HAP-1 (cell line): Measurements from ENCODE around the gene TFAM.

ENCODE experiments used
- DNase-seq, 2 experiments: peaks; one replicate each; pipeline ENCODE4 v3.0.0-alpha.2; 2016 to 2020; ENCODE audit warnings: low spot score in 2 of 2
- H3K27me3 ChIP-seq: fragments of 250-450 bp; sonication (Bioruptor Pico); 2 replicates; pipeline ENCODE4 v1.5.1; 2020; ENCODE audit warnings: low read depth, mild to moderate bottlenecking, moderate library complexity
- H3K36me3 ChIP-seq: fragments of 250-450 bp; sonication (Bioruptor Pico); replicated peaks from 2 replicates; pipeline ENCODE4 v1.5.1; 2020; ENCODE audit warnings: mild to moderate bottlenecking
- H3K4me1 ChIP-seq: fragments of 250-450 bp; sonication (Bioruptor Pico); 2 replicates; pipeline ENCODE4 v1.5.1; 2020; ENCODE audit warnings: mild to moderate bottlenecking
- H3K4me3 ChIP-seq: fragments of 250-450 bp; sonication (Bioruptor Pico); 2 replicates; pipeline ENCODE4 v1.5.1; 2020; ENCODE audit warnings: mild to moderate bottlenecking, moderate library complexity
- H3K9me3 ChIP-seq: fragments of 250-450 bp; sonication (Bioruptor Pico); 2 replicates; pipeline ENCODE4 v1.5.1; 2020; ENCODE audit warnings: mild to moderate bottlenecking, moderate library complexity
- in situ Hi-C: fragments of 300-500 bp; cut with MboI; formaldehyde crosslinking; loops from 3 replicates; pipeline ENCODE4 v1.14.3; 2020; ENCODE audit warnings: low sequenced_read_pairs, inconsistent platforms, mixed read lengths

TFAM gene

DNA sequence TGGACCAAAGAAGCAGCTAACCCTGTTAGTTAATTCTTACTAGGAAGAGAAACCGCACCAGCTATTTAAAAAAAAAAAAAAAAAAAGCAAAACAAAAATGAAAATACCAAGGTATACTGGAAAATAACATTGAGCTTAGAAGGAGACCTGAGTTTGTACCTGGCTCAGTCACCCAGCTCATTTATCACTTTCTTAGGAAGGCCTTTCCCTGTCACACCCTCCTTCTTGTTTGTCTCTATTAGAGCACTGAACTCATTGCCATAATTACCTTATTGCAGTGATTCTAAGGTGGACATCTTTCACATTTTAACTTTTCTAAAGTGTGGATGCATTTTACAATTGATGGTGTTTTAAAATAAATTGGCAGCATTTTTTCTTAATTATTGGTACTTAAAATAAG lies 26.3 kb upstream of the TFAM start:
- H3K4me3 ChIP-seq, result no peak overlapping the region
- no peak for DNase-seq
- in situ Hi-C loops, result no loop called here
- no peaks in the 10 kb centered on the region; the same call in 1 of the 2 replicates for H3K36me3 ChIP-seq
- H3K9me3 ChIP-seq, result no peaks in the 10 kb centered on the region
- peaks cover 39% of the 10 kb centered on the region for H3K4me1 ChIP-seq
- H3K27me3 ChIP-seq, result no peaks in the 10 kb centered on the region

DNA sequence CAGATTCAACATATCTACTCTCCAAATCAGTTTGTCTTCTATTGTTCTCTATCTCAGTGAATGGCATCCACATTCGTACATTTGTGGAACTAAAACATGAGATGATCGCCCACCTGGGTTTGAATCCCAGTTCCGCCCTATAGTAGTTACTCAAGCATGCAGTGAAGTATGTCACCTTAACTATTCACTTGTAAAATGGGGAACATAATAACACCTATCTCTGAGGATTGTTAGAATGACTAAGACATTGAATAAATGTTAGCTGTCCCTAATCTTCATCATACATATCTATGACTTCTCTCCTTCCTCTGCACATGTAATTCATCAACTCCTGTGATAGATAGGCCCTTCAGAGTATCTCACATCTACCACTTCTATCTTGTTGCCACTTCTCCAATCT lies 25.7 kb upstream of the TFAM start:
- H3K36me3 ChIP-seq, result peaks cover 2% of the 10 kb centered on the region
- no peaks in the 10 kb centered on the region for H3K27me3 ChIP-seq
- no peaks in the 10 kb centered on the region for H3K9me3 ChIP-seq
- in situ Hi-C loops, result no loop called here
- no peak for DNase-seq
- H3K4me3 ChIP-seq, result no peak overlapping the region
- peaks cover 38% of the 10 kb centered on the region for H3K4me1 ChIP-seq

DNA sequence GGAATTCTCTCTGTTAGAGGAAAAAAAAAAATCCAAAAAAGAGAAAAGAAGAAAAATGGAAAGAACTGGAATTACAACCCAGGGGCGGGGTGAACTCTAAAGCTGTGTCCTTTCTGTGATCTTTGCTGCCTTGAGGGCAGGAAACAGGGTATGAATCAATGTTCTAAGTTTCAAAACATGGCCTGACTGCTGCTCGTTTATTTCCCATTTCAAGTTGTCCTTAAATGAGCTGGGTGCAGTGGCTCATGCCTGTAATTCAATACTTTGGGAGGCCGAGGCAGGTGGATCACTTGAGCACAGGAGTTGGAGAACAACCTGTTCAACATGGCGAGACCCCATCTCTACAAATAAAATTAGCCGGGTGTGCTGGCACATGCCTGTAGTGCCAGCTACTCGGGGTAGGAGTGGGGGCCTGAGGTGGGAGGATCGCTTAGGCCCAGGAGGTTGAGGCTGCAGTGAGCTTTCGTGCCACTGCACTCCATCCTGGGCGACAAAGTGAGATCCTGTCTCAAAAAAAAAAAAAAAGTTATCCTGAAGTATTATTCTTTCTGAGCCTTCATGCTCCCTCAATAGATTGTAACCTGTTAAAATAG lies 24.7 kb upstream of the TFAM start:
- in situ Hi-C loops, result no loop called here
- Histone ChIP-seq H3K9me3 (no peaks in the 10 kb centered on the region), H3K36me3 (peaks cover 7% of the 10 kb centered on the region), H3K4me1 (peaks cover 30% of the 10 kb centered on the region), H3K27me3 (no peaks in the 10 kb centered on the region), H3K4me3 (no peak overlapping the region)
- DNase-seq, result no peak

DNA sequence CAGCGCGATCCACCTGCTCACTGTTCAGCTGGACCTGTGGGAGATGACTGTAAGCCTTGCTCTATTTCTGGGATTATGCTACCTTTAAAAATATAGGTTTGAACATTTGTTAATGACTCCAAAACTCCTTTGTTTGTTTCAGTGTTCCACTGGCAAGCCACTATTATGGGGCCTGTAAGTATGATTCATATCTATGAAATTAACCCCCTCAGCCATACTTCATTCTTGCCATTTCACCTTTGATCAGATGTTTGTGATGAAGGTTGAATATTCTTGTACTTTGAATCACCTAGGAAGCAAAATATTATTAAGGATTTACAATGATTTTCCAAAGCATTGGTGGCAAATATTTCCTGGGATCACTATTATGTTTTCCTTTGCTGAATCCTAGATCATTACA lies 23.9 kb upstream of the TFAM start:
- in situ Hi-C loops, result no loop called here
- Histone ChIP-seq H3K4me1 (peaks cover 23% of the 10 kb centered on the region), H3K27me3 (no peaks in the 10 kb centered on the region), H3K36me3 (peaks cover 7% of the 10 kb centered on the region), H3K9me3 (no peaks in the 10 kb centered on the region), H3K4me3 (no peak overlapping the region)
- no peak for DNase-seq

DNA sequence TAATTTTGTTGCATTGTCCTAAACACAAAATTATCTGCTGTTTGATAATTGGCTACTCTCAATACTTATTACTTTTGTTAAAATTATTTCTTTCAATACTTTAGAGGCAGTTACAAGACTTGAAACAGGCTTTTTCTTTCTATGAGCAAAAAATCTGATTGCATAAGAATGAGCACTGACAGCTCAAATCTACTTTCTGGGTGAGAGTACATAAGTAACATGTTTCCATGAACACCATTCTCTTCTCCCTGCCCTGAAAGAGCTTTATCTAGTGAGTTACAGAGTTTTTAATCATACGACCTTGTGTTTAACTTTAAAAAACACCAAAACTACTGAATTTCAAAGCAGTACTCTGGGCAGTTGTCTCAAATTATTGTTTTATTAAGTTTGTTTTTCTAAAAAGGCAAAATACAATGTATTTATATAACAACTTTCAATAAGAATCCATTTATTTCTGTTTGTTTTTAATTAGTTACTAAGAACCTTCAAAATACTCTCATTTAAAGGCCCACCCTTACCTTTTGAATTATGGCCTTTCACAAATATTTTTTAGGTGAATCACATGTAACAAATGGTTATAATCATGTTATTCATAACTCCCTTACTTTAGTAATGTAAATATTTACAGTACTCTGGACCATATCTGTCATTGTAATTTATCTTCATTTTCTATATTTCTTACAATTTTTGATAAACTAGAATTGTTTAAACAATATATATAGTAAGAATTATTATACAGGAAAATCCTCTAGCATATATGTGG lies 23.0 kb upstream of the TFAM start:
- in situ Hi-C loops, result no loop called here
- Histone ChIP-seq H3K4me3 (no peak overlapping the region), H3K9me3 (no peaks in the 10 kb centered on the region), H3K36me3 (peaks cover 7% of the 10 kb centered on the region), H3K27me3 (no peaks in the 10 kb centered on the region), H3K4me1 (peaks cover 18% of the 10 kb centered on the region)
- no peak for DNase-seq

DNA sequence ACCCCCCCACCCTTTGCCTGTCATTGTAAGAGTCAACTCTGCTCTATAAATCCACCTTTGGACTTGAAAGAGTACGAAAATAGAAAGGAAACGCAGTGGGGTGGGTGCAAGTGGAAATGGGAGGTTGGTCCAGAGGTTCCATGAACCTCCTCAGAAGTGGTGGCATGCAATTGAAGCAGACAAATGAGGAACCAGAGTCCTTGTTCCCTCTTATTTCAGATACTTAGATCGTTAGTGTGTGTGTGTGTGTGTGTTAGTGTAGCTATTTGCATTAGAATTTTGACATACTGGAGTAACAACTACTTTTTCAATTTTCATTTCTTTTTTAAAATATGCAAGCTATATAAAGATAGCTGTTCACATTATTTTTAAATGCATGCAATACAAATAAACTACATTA lies 18.1 kb upstream of the TFAM start:
- Histone ChIP-seq H3K36me3 (peaks cover 7% of the 10 kb centered on the region), H3K4me3 (no peak overlapping the region), H3K27me3 (no peaks in the 10 kb centered on the region), H3K9me3 (no peaks in the 10 kb centered on the region), H3K4me1 (peaks cover 4% of the 10 kb centered on the region)
- DNase-seq, result no peak
- in situ Hi-C loops, result no loop called here

DNA sequence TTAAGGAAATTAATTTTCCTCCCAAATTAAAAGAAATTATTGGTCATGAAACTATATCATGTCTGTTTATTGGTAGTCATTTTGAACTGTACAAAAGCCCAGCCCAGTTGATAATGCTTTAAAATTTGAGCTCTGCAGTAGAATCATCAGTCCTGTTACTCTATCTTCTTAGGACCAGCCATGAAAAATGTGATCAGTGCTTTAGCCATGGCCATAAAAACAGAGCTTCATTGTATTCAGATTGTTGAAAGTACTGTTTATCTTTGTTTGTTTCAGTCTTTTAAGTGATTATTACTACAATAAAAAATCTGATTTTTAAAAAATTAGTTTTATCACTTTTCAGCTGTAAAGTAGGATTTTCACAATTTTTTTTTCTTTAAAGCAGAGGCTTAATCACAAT lies 13.7 kb upstream of the TFAM start:
- no peaks in the 10 kb centered on the region; the same call in 1 of the 2 replicates for H3K36me3 ChIP-seq
- no peak for DNase-seq

DNA sequence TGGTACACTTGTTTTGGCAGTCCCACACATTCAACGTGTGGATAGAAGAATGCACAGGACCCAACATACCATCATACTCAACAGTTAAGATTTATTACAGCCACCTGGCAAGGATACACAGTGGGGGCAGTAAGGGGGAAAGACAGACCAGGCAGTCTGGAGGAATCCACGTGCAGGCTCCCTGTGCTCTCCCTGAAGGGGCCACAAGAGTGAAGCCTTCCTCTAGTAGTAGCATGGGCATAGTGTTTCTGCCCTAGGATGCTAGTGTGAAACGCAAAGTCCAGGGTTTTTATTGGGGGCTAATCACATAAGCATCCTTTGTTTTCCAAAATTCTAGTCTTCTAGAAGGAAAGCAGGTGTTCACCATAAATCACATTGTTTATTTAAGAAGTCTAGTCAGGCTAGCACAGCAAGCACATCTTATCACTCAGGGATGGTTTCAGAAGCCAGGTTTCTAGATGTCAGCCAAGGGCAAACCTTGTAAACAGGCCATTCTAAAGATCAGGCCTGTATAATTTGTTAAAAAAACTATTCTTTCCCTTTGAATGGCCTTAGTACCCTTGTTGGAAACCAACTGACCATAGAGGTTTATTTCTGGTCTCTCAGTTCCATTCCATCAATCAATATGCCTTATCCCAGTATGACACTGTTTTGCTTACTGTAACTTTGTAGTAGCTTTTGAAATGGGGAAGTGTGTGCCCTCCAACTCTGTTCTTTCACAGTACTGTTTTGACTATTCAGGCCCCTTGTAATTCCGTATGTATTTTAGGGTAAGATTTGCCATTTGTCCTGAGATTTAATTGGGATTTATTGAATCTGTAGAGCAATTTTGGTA lies 12.4 kb upstream of the TFAM start:
- no peaks in the 10 kb centered on the region for H3K9me3 ChIP-seq
- DNase-seq, result no peak
- in situ Hi-C loops, result no loop called here

More for the DNA sequence above, 13.7 kb upstream of the TFAM start:
- in situ Hi-C loops, result no loop called here
- no peaks in the 10 kb centered on the region for H3K9me3 ChIP-seq
- H3K27me3 ChIP-seq, result no peaks in the 10 kb centered on the region
- H3K4me1 ChIP-seq, result no peaks in the 10 kb centered on the region
- H3K4me3 ChIP-seq, result no peak overlapping the region

DNA sequence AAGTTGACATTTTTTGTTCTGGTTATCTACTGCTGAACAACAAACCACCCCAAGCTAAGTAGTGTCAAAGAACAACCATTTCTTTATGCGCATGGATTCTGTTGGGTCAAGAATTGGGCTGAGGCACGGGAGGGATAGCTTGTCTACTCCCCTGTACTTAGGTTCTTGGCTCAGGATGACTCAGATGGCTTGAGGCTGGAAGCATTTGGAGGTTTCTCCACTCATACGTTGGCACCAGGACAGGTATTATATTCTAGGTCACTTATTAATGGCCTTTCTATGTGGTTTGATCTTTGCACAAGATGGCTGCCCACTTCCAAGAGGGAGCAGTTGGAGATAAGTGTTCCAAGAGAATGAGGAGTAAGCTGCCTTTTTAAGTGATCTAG lies 11.8 kb upstream of the TFAM start:
- Histone ChIP-seq H3K36me3 (no peaks in the 10 kb centered on the region; the same call in 1 of the 2 replicates), H3K9me3 (no peaks in the 10 kb centered on the region), H3K4me3 (no peak overlapping the region), H3K4me1 (no peaks in the 10 kb centered on the region), H3K27me3 (no peaks in the 10 kb centered on the region)
- DNase-seq, result no peak
- in situ Hi-C loops, result no loop called here

More for the DNA sequence above, 12.4 kb upstream of the TFAM start:
- no peaks in the 10 kb centered on the region for H3K4me1 ChIP-seq
- no peak overlapping the region for H3K4me3 ChIP-seq
- no peaks in the 10 kb centered on the region for H3K27me3 ChIP-seq
- no peaks in the 10 kb centered on the region; the same call in 1 of the 2 replicates for H3K36me3 ChIP-seq

DNA sequence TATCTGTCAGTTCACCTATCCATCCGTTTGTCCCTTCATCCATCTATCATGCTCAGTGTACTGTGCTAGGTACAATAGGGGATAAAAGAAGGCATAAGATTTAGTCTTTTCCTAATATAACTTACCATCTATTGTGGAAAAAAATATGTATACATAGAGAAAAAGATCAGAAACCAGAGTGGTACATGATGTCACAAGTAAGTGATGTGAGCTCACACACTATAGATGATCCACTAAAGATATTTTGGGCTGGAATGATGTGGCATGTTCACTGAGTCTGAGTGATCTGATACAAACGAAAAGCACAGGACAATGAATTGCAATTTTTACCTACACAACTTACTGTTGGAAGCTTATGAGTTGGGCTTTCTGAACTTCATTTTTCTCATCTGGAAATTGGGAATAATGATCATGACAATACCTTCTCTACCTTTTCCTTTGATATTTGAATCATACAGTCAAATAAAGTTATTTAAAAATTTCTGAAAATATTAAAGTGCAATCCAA lies 2.7 kb upstream of the TFAM start:
- no peaks in the 10 kb centered on the region for H3K9me3 ChIP-seq
- no peak for DNase-seq
- peaks cover 12% of the 10 kb centered on the region for H3K4me1 ChIP-seq
- in situ Hi-C loops, result loop anchor here (10.0 kb wide), 1 partner anchor 78 kb away; no protein-coding TSS in a partner anchor
- no peaks in the 10 kb centered on the region for H3K27me3 ChIP-seq
- H3K4me3 ChIP-seq, result no peak overlapping the region
- peaks cover 13% of the 10 kb centered on the region for H3K36me3 ChIP-seq

DNA sequence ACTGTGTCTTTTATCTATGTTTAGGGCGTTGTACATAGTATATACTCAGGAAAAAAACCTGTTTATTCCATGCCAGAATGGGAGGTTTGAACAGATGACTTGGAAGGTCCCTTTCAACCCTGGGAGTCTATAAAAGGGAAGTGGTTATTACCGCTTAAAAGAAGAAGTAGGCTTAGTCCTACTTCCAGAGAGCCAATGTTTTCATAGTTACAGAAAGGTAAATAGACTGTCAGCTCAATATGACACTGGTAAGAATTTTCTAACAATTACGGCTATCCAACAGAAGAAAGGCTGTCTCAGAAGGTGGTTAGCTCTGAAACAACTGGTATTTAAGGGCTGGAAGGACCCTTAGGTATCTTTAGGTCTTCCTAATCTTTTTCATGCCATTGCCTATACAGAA lies 1.1 kb upstream of the TFAM start:
- Histone ChIP-seq H3K4me3 (no peak overlapping the region), H3K4me1 (peaks cover 12% of the 10 kb centered on the region), H3K9me3 (no peaks in the 10 kb centered on the region), H3K36me3 (peaks cover 28% of the 10 kb centered on the region), H3K27me3 (no peaks in the 10 kb centered on the region)
- in situ Hi-C loops, result loop anchor here (10.0 kb wide), 1 partner anchor 79 kb away; no protein-coding TSS in a partner anchor
- DNase-seq, result no peak

DNA sequence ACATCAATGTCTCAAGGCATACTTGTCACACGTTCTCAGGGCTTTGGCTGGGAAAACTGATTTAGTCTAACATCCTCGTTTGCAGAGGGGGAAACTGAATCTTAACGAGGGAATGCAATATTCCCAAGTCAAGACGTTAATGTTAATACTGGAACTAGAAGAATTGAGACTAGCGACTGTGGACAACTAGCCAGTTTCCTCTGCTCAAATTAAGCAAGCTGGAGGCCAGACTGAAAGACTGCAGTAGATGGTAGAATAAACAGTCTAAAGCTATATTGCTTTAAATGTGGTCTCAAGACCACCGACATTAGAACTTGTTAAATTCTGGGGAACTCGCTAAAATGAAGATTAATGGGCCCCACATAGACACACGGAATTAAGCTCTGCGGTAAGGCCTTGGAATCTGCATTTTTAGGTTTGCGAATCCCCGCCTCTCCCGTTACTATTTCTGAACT lies 639 bp upstream of the TFAM start:
- in situ Hi-C loops, result loop anchor here (10.0 kb wide), 1 partner anchor 80 kb away; no protein-coding TSS in a partner anchor
- Histone ChIP-seq H3K27me3 (no peaks in the 10 kb centered on the region), H3K9me3 (no peaks in the 10 kb centered on the region), H3K4me3 (peak overlapping the region; percentile 88), H3K36me3 (peaks cover 33% of the 10 kb centered on the region), H3K4me1 (peaks cover 12% of the 10 kb centered on the region)
- DNase-seq, result no peak

DNA sequence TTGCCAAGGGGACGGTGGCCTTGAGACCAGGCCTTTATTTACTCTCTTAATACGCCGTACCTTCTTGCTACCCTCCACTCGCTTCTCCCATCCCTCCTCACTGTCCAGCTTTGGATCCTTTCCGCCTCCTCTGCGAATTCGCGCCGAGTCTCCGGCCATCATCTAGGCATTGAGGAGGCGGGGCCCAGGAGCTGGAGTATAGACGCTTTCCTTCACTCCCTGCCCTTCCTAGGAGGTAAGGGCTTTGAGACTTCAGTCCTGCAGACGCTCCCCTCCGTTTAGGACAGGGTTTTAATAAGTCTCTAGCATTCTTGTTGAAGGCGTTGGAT lies 538 bp downstream of the TFAM start:
- DNase-seq, result peak; percentile 49 to 75
- peak overlapping the region; percentile 88 for H3K4me3 ChIP-seq
- no peaks in the 10 kb centered on the region for H3K27me3 ChIP-seq
- H3K36me3 ChIP-seq, result peaks cover 45% of the 10 kb centered on the region
- in situ Hi-C loops, result loop anchor here (10.0 kb wide), 1 partner anchor 81 kb away; no protein-coding TSS in a partner anchor
- no peaks in the 10 kb centered on the region for H3K9me3 ChIP-seq
- H3K4me1 ChIP-seq, result peaks cover 12% of the 10 kb centered on the region
